HUES48 (cell line): ENCODE measurements around the gene KAT7.
"Not testable (repeated sequence)": the region's sequence is repeated elsewhere in the genome, so short reads cannot be mapped to it uniquely, and the experiment has no call there.

ENCODE experiments used
- H3K27ac ChIP-seq: one replicate; pipeline ENCODE4 v1.7.0; 2013; ENCODE audit warnings: low read depth, low read length, inconsistent platforms
- H3K27me3 ChIP-seq: 2 replicates; pipeline ENCODE4 v1.6.1; 2013; ENCODE audit warnings: mild to moderate bottlenecking, low read length; ENCODE audit not compliant: control insufficient read depth, insufficient read depth
- H3K36me3 ChIP-seq: 2 replicates; pipeline ENCODE4 v1.6.1; 2013; ENCODE audit warnings: low read length; ENCODE audit not compliant: control insufficient read depth, insufficient read depth
- H3K4me1 ChIP-seq: 2 replicates; pipeline ENCODE4 v1.6.1; 2013; ENCODE audit warnings: mild to moderate bottlenecking, low read length; ENCODE audit not compliant: control insufficient read depth, insufficient read depth
- H3K4me3 ChIP-seq: 2 replicates; pipeline ENCODE4 v1.5.1; 2013; ENCODE audit warnings: mild to moderate bottlenecking, low read depth, low read length
- H3K9ac ChIP-seq: 2 replicates; pipeline ENCODE4 v1.6.1; 2013; ENCODE audit warnings: mild to moderate bottlenecking, low read depth, low read length, moderate library complexity
- H3K9me3 ChIP-seq: 2 replicates; pipeline ENCODE4 v1.6.1; 2013; ENCODE audit warnings: low read length; ENCODE audit not compliant: control insufficient read depth, insufficient read depth

Gene KAT7

GRCh38 chr17:49749730-49750129 is 38.8 kb upstream of the KAT7 start:
- Histone ChIP-seq H3K27ac (no peak overlapping the region), H3K36me3 (peaks cover 19% of the 10 kb centered on the region; the same call in 1 of the 2 replicates)

GRCh38 chr17:49752508-49752907 is 36.0 kb upstream of the KAT7 start:
- Histone ChIP-seq H3K27me3 (no peaks in the 10 kb centered on the region), H3K27ac (no peak overlapping the region), H3K9me3 (no peaks in the 10 kb centered on the region), H3K4me3 (no peak overlapping the region), H3K4me1 (no peaks in the 10 kb centered on the region), H3K9ac (no peak overlapping the region), H3K36me3 (peaks cover 16% of the 10 kb centered on the region; the same call in 1 of the 2 replicates)

More at GRCh38 chr17:49749730-49750129, 38.8 kb upstream of the KAT7 start:
- H3K4me1 ChIP-seq, result no peaks in the 10 kb centered on the region
- no peaks in the 10 kb centered on the region for H3K27me3 ChIP-seq
- no peaks in the 10 kb centered on the region for H3K9me3 ChIP-seq
- no peak overlapping the region for H3K9ac ChIP-seq
- H3K4me3 ChIP-seq, result no peak overlapping the region

DNA sequence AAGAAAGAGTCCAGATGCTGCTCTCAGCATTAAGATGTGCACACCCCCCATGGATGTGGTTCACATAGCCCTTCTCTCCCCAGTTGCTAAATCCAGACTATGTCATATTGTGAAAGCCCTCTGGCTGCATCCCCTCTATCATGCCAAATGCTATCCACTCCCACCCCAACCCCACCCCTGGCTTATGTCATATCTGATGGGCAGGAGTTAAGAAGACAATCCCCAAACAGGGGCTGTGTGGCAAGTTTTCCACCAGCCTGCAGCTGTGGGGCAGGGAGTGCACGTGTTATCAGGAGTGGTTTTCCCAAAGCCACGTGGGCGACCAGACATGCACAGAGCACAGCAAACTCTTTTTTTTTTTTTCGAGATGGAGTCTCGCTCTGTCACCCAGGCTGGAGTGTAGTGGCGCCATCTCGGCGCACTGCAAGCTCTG is 34.5 kb upstream of the KAT7 start:
- Histone ChIP-seq H3K4me3 (no peak overlapping the region), H3K36me3 (peaks cover 11% of the 10 kb centered on the region), H3K9ac (no peak overlapping the region), H3K9me3 (no peaks in the 10 kb centered on the region), H3K4me1 (no peaks in the 10 kb centered on the region), H3K27ac (no peak overlapping the region), H3K27me3 (no peaks in the 10 kb centered on the region)

DNA sequence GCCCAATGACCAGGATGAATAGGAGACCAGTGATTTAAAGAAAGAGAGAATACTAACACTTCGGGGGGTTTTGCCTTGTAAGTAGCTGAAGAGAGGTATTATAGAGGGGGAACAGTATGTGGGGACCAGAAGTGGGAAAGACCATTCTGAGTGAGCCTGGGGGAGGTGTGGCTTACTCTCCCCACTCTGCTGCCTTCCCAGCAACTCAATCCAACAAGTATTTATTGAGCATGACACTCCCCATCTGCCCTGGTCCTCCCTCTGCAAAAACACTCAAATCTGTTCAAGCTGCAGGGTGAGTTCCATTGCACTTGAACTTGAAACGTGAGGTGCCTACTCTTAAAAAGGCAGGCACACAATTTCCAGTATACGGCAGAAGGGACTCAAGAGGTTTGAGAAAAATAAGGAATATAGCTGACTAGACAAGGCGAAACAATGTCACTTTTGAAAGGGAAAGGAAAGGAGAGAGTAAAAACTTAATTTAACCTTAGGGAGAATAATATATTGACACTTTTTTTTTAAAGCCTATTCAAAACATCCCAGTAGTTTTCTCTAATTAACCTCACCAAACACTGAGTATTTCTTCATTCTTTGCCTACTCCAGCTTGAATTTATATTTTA is 32.7 kb upstream of the KAT7 start:
- peaks cover 8% of the 10 kb centered on the region; the same call in 1 of the 2 replicates for H3K4me1 ChIP-seq
- no peak overlapping the region for H3K4me3 ChIP-seq
- H3K36me3 ChIP-seq, result peaks cover 5% of the 10 kb centered on the region
- no peak overlapping the region for H3K9ac ChIP-seq
- no peak overlapping the region for H3K27ac ChIP-seq
- no peaks in the 10 kb centered on the region for H3K9me3 ChIP-seq
- no peaks in the 10 kb centered on the region for H3K27me3 ChIP-seq

GRCh38 chr17:49756323-49757150 is 31.9 kb upstream of the KAT7 start:
- Histone ChIP-seq H3K27ac (no peak overlapping the region), H3K36me3 (peaks cover 5% of the 10 kb centered on the region), H3K4me1 (peaks cover 8% of the 10 kb centered on the region; the same call in 1 of the 2 replicates), H3K4me3 (no peak overlapping the region), H3K9ac (no peak overlapping the region), H3K27me3 (no peaks in the 10 kb centered on the region), H3K9me3 (no peaks in the 10 kb centered on the region)

GRCh38 chr17:49757151-49757777 is 31.2 kb upstream of the KAT7 start:
- H3K36me3 ChIP-seq, result peaks cover 5% of the 10 kb centered on the region
- H3K27ac ChIP-seq, result no peak overlapping the region
- H3K4me3 ChIP-seq, result no peak overlapping the region
- H3K4me1 ChIP-seq, result peaks cover 9% of the 10 kb centered on the region; the same call in 1 of the 2 replicates
- no peaks in the 10 kb centered on the region for H3K9me3 ChIP-seq
- H3K27me3 ChIP-seq, result no peaks in the 10 kb centered on the region
- H3K9ac ChIP-seq, result no peak overlapping the region

- not testable (repeated sequence) for H3K27ac ChIP-seq, H3K9me3 ChIP-seq, H3K4me3 ChIP-seq, H3K27me3 ChIP-seq, H3K9ac ChIP-seq, H3K36me3 ChIP-seq
- peaks cover 17% of the 10 kb centered on the region for H3K4me1 ChIP-seq
Measured at GRCh38 chr17:49758464-49759010, 29.9 kb upstream of the KAT7 start.

DNA sequence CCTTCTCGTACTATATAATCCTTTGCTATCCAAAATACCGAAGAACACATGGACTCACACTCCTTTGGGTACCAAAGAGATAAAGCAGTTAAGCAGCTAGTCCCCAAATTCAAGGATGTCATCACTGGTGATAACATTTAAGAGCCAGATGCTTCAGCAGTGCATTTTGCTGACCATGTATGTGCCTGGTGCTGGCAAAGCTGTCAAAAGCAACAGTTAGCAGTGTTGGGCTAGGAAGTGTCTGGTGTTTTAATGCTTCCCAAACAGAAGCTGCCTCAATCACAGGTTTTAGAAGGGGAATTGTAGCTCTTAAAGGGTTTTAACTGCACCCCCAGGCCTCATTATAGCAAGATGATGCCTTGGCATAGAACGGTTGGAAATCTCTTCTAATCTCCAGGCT is 29.3 kb upstream of the KAT7 start:
- Histone ChIP-seq H3K9me3 (no peaks in the 10 kb centered on the region), H3K9ac (no peak overlapping the region), H3K36me3 (peaks cover 5% of the 10 kb centered on the region), H3K4me1 (peaks cover 17% of the 10 kb centered on the region), H3K27ac (no peak overlapping the region), H3K4me3 (no peak overlapping the region), H3K27me3 (no peaks in the 10 kb centered on the region)

- peaks cover 22% of the 10 kb centered on the region for H3K4me1 ChIP-seq
- no peak overlapping the region for H3K9ac ChIP-seq
- no peaks in the 10 kb centered on the region for H3K9me3 ChIP-seq
- H3K36me3 ChIP-seq, result peaks cover 5% of the 10 kb centered on the region
- no peak overlapping the region for H3K27ac ChIP-seq
- no peak overlapping the region for H3K4me3 ChIP-seq
- peaks cover 2% of the 10 kb centered on the region; the same call in 1 of the 2 replicates for H3K27me3 ChIP-seq
Measured at GRCh38 chr17:49760296-49760695, 28.2 kb upstream of the KAT7 start.

- H3K4me1 ChIP-seq, result peaks cover 22% of the 10 kb centered on the region
- no peak overlapping the region for H3K9ac ChIP-seq
- H3K4me3 ChIP-seq, result no peak overlapping the region
- H3K27ac ChIP-seq, result no peak overlapping the region
- H3K27me3 ChIP-seq, result peaks cover 7% of the 10 kb centered on the region
- H3K9me3 ChIP-seq, result no peaks in the 10 kb centered on the region
- peaks cover 5% of the 10 kb centered on the region for H3K36me3 ChIP-seq
Measured at GRCh38 chr17:49760932-49761558, 27.4 kb upstream of the KAT7 start.
